Measurements from ENCODE around the gene SEMA6D.

The SEMA6D gene

DNA sequence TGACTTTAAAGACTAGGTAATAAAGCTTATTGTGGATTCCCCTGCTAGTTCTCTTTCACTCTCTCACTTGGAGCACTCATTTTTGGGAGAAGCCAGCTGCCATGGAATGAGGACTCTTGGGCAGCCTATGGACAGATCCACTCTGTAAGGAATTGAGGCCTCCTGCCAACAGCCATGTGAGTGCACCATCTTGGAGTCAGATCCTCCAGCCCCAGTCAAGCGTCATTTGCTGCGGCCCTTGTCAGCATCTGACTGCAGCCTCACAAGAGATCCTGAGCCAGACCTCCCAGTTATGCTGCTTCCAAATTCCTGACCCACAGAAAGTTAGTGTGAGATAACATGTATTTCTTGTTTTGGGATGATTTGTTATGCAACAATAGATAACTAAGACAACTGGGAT is 101.9 kb downstream of the SEMA6D start:
- DNase-seq (ENCODE audit: extremely low read depth, insufficient read length): no peak
- Histone ChIP-seq H3K36me3 (ENCODE audit: control insufficient read depth, insufficient read depth, low read length) (no peaks in the 10 kb centered on the region), H3K4me3 (replicated peaks; ENCODE audit: low read depth, low read length) (no peak overlapping the region), H3K27me3 (replicated peaks; ENCODE audit: control insufficient read depth, insufficient read depth, low read length) (no peaks in the 10 kb centered on the region)
- TF ChIP-seq CTCF (IDR thresholded peaks at IDR 0.05; ENCODE audit: insufficient read depth, low read length, poor library complexity, severe bottlenecking): no peak

DNA sequence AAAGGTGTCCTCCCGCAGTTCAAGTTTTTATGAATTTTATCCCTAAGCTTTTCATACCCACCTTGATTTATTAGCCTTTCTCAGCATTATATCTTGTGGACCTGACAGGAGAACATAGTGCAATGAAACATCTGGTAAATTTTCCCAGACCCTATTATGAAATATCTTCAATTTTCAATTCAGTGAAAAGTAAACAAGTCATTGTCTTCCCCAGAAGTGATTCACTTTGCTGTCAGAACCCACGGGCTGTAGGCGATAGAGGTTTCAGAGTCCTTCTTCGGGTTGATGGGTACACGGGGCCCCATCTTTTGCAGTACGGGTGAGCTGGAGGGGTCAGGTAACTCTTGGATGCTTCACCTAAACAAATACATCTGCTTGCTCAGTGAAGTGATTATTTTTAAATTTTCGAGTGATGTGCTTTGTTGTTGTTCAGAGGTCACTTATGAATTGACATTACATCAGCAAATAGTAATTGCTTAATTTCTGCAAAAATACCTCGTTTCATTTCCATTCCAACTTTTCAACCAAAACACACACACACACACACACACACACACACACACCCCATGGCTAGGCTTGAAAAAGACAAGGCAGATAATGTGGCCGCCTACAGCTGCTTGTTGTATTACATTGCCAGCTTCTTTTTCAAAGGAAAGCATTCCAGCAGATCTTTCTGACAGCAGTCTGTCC is 102.9 kb downstream of the SEMA6D start:
- DNase-seq (ENCODE audit: extremely low read depth, insufficient read length): no peak
- H3K36me3 ChIP-seq (ENCODE audit: control insufficient read depth, insufficient read depth, low read length): no peaks in the 10 kb centered on the region
- TF ChIP-seq CTCF (IDR thresholded peaks at IDR 0.05; ENCODE audit: insufficient read depth, low read length, poor library complexity, severe bottlenecking): no peak
- H3K4me3 ChIP-seq (replicated peaks; ENCODE audit: low read depth, low read length): no peak overlapping the region
- no peaks in the 10 kb centered on the region for H3K27me3 ChIP-seq (replicated peaks; ENCODE audit: control insufficient read depth, insufficient read depth, low read length)

- no peaks in the 10 kb centered on the region for H3K36me3 ChIP-seq (ENCODE audit: control insufficient read depth, insufficient read depth, low read length)
- no peak overlapping the region for H3K4me3 ChIP-seq (replicated peaks; ENCODE audit: low read depth, low read length)
- no peak for TF ChIP-seq CTCF (IDR thresholded peaks at IDR 0.05; ENCODE audit: insufficient read depth, low read length, poor library complexity, severe bottlenecking)
- no peaks in the 10 kb centered on the region for H3K27me3 ChIP-seq (replicated peaks; ENCODE audit: control insufficient read depth, insufficient read depth, low read length)
- no peak for DNase-seq (ENCODE audit: extremely low read depth, insufficient read length)
These were observed 103.5 kb downstream of the SEMA6D start for GRCh38 chr15:47820747-47821319.

- no peak for DNase-seq (ENCODE audit: extremely low read depth, insufficient read length)
- H3K36me3 ChIP-seq (ENCODE audit: control insufficient read depth, insufficient read depth, low read length): no peaks in the 10 kb centered on the region
- TF ChIP-seq CTCF (IDR thresholded peaks at IDR 0.05; ENCODE audit: insufficient read depth, low read length, poor library complexity, severe bottlenecking): no peak
- H3K27me3 ChIP-seq (replicated peaks; ENCODE audit: control insufficient read depth, insufficient read depth, low read length): no peaks in the 10 kb centered on the region
- H3K4me3 ChIP-seq (replicated peaks; ENCODE audit: low read depth, low read length): no peak overlapping the region
These were observed 104.7 kb downstream of the SEMA6D start for GRCh38 chr15:47822048-47822447.
